Panc1 (cell line): ENCODE results near the gene IL13RA2. TPM values are rescaled to one million over a fixed set of nuclear protein-coding genes. Genes with fewer than 3 reads are reported as not detected.

Experiments used
- ATAC-seq: fragments of 200-7000 bp; cut with Tn5 transposase; 2 replicates; pipeline ENCODE4 v1.9.1; 2020; ENCODE audit warnings: mild to moderate bottlenecking, moderate library complexity
- BruUV-seq: library from RNA; stranded (reverse); fragments of 400-500 nt; replicated peaks from 2 replicates; lab custom pipeline; 2021; lab: Mats Ljungman, UMichigan
- CTCF ChIA-PET: fragments of 300-600 bp; sonication (Branson Sonifier 250); formaldehyde crosslinking; loops from one replicate; lab custom pipeline; 2022; ENCODE audit warnings: antibody characterized with exemption; lab: Charles Lee
- POLR2A ChIA-PET: fragments of 300-600 bp; sonication (Branson Sonifier 250); formaldehyde crosslinking; loops from one replicate; lab custom pipeline; 2022; ENCODE audit warnings: antibody characterized with exemption; lab: Charles Lee
- DNase-seq: peaks from one replicate; pipeline ENCODE4 v3.0.0-alpha.2; 2010; ENCODE audit warnings: low read depth, low spot score
- H3K27ac ChIP-seq: 2 replicates; pipeline ENCODE4 v1.5.1; 2011; ENCODE audit warnings: mild to moderate bottlenecking, low read length, inconsistent platforms
- H3K27me3 ChIP-seq: fragments of 200-500 bp; sonication (Bioruptor generic); 2 replicates; pipeline ENCODE4 v1.6.0; 2014; ENCODE audit warnings: low read length, inconsistent platforms; ENCODE audit not compliant: control insufficient read depth, insufficient read depth
- H3K36me3 ChIP-seq: fragments of 200-500 bp; sonication (Bioruptor generic); 2 replicates; pipeline ENCODE4 v1.5.1; 2014; ENCODE audit warnings: inconsistent platforms, mild to moderate bottlenecking, low read length, moderate library complexity; ENCODE audit not compliant: control insufficient read depth, insufficient read depth
- H3K4me1 ChIP-seq: 2 replicates; pipeline ENCODE4 v1.5.1; 2011; ENCODE audit warnings: inconsistent platforms, mild to moderate bottlenecking, low read length, moderate library complexity; ENCODE audit not compliant: control insufficient read depth, insufficient read depth
- H3K4me3 ChIP-seq, 2 experiments: 2 replicates each; pipeline ENCODE4 v1.5.1; 2011 to 2012; ENCODE audit warnings: low read depth in 2 of 2, low read length in 2 of 2, mild to moderate bottlenecking in 2 of 2, inconsistent platforms in 1 of 2, moderate library complexity in 1 of 2
- H3K9me3 ChIP-seq: fragments of 200-500 bp; sonication (Bioruptor generic); 2 replicates; pipeline ENCODE4 v1.5.1; 2014; ENCODE audit warnings: low read depth, mild to moderate bottlenecking, inconsistent platforms, low read length, moderate library complexity; ENCODE audit not compliant: control insufficient read depth, insufficient read depth
- CTCF ChIP-seq: fragments of 450-650 bp; IDR thresholded peaks from 2 replicates; pipeline ENCODE4 v1.5.1; 2017; ENCODE audit warnings: mild to moderate bottlenecking
- POLR2AphosphoS5 ChIP-seq: IDR thresholded peaks from 2 replicates; pipeline ENCODE4 v1.6.1; 2012; ENCODE audit warnings: mild to moderate bottlenecking, low read depth, low read length, moderate library complexity
- REST ChIP-seq, 2 experiments: IDR thresholded peaks; 2 replicates each; pipeline ENCODE4 v1.6.1; 2011 to 2012; ENCODE audit warnings: low read depth in 2 of 2, control low read depth in 1 of 2, low read length in 1 of 2, mild to moderate bottlenecking in 1 of 2, moderate library complexity in 1 of 2; ENCODE audit not compliant: insufficient read depth in 1 of 2
- SIN3A ChIP-seq: IDR thresholded peaks from 2 replicates; pipeline ENCODE4 v1.6.1; 2012; ENCODE audit warnings: low read depth, mild to moderate bottlenecking, low read length, moderate library complexity, borderline replicate concordance; ENCODE audit not compliant: insufficient read depth
- TCF7L2 ChIP-seq: IDR thresholded peaks from 2 replicates; pipeline ENCODE4 v1.6.1; 2011; ENCODE audit warnings: mild to moderate bottlenecking, low read depth, low read length, inconsistent platforms
- in situ Hi-C: cut with HindIII; loops from 2 replicates; pipeline ENCODE4 v1.10.0; 2016; ENCODE audit warnings: low sequenced_read_pairs, low pct_unique_long_range_greater_than_20kb
- intact Hi-C: fragments of 100-400 bp; cut with micrococcal nuclease; formaldehyde crosslinking; loops from one replicate; pipeline ENCODE4 v1.10.0; 2022; ENCODE audit not compliant: unreplicated experiment
- total RNA-seq: library from RNA; stranded (reverse); gene quantifications from one replicate; pipeline ENCODE4 v1.2.1, GENCODE V29; 2021; ENCODE audit not compliant: unreplicated experiment

The IL13RA2 gene
- total RNA-seq, 1 experiment from 2014 or later, result not detected

GRCh38 chrX:114973013-114973412, 44.4 kb downstream of the IL13RA2 start:
- intact Hi-C loops, result no loop called here
- Histone ChIP-seq H3K9me3 (no peaks in the 10 kb centered on the region), H3K4me1 (no peaks in the 10 kb centered on the region), H3K36me3 (no peaks in the 10 kb centered on the region), H3K27me3 (no peaks in the 10 kb centered on the region), H3K4me3 (no peak overlapping the region), H3K27ac (no peak overlapping the region)
- ChIA-PET POLR2A (no interaction called here), CTCF (no interaction called here)
- no peak for TF ChIP-seq TCF7L2
- no peak for TF ChIP-seq POLR2AphosphoS5
- TF ChIP-seq SIN3A, result no peak
- no peak for TF ChIP-seq REST (IDR thresholded peaks at IDR 0.05; ENCODE audit: insufficient read depth in 1 of 2, low read depth in 2 of 2, low read length in 1 of 2)
- TF ChIP-seq CTCF, result no peak
- BruUV-seq, result no TSS peak
- no peak for DNase-seq
- in situ Hi-C loops, result no loop called here
- no peak for ATAC-seq

GRCh38 chrX:114970806-114971205, 46.6 kb downstream of the IL13RA2 start:
- Histone ChIP-seq H3K4me3 (no peak overlapping the region), H3K4me1 (no peaks in the 10 kb centered on the region), H3K27ac (no peak overlapping the region), H3K36me3 (no peaks in the 10 kb centered on the region), H3K9me3 (no peaks in the 10 kb centered on the region), H3K27me3 (no peaks in the 10 kb centered on the region)
- TF ChIP-seq POLR2AphosphoS5 (no peak), TCF7L2 (no peak), REST (IDR thresholded peaks at IDR 0.05; ENCODE audit: insufficient read depth in 1 of 2, low read depth in 2 of 2, low read length in 1 of 2) (no peak), CTCF (no peak), SIN3A (no peak)
- intact Hi-C loops, result no loop called here
- CTCF ChIA-PET, result no interaction called here
- no TSS peak for BruUV-seq
- POLR2A ChIA-PET, result no interaction called here
- ATAC-seq (no peak), DNase-seq (no peak)
- in situ Hi-C loops, result no loop called here
